ENCODE measurements around the gene TNFSF15. TPM values are rescaled to one million over a fixed set of nuclear protein-coding genes. Genes with fewer than 3 reads are reported as not detected.

Gene TNFSF15
- total RNA-seq, 4 donors from 2014 or later, result not detected

- TF ChIP-seq POLR2A (IDR thresholded peaks at IDR 0.05) (no peak), CTCF (IDR thresholded peaks at IDR 0.05 in 4 of 5, conservative IDR thresholded peaks at IDR 0.05 in 1 of 5) (no peak)
- Histone ChIP-seq H3K27me3 (no peaks in the 10 kb centered on the region), H3K9me3 (no peaks in the 10 kb centered on the region), H3K27ac (no peak overlapping the region), H3K4me3 (no peak overlapping the region), H3K36me3 (no peaks in the 10 kb centered on the region), H3K4me1 (peaks cover 16 to 18% of the 10 kb centered on the region in 2 donors)
- intact Hi-C loops (cut with DNase I; ENCODE audit: low total_unique reads) (no loop called here), in situ Hi-C loops (cut with MboI; ENCODE audit: low sequenced_read_pairs in 4 of 4) (loop anchor here in 1 of 4 donors (10.0 kb wide), 1 partner anchor 59 kb away; no protein-coding TSS in a partner anchor)
- no peak for DNase-seq
- ATAC-seq, result no peak
Observed at GRCh38 chr9:114803479-114804265, 2.2 kb downstream of the TNFSF15 start.

- no peak for ATAC-seq
- no peaks in the 10 kb centered on the region for H3K36me3 ChIP-seq
- H3K4me3 ChIP-seq, result no peak overlapping the region
- H3K4me1 ChIP-seq, result no peaks in the 10 kb centered on the region
- in situ Hi-C loops (cut with MboI; ENCODE audit: low sequenced_read_pairs in 4 of 4) (loop anchor here in 1 of 4 donors (10.0 kb wide), 1 partner anchor 55 kb away; no protein-coding TSS in a partner anchor), intact Hi-C loops (cut with DNase I; ENCODE audit: low total_unique reads) (no loop called here)
- no peak for TF ChIP-seq CTCF (IDR thresholded peaks at IDR 0.05 in 4 of 5, conservative IDR thresholded peaks at IDR 0.05 in 1 of 5)
- TF ChIP-seq POLR2A (IDR thresholded peaks at IDR 0.05), result no peak
- H3K27me3 ChIP-seq, result no peaks in the 10 kb centered on the region
- no peaks in the 10 kb centered on the region for H3K9me3 ChIP-seq
- no peak overlapping the region for H3K27ac ChIP-seq
- DNase-seq, result no peak
Observed at GRCh38 chr9:114799925-114800324, 5.9 kb downstream of the TNFSF15 start.

- Histone ChIP-seq H3K9me3 (no peaks in the 10 kb centered on the region), H3K4me1 (no peaks in the 10 kb centered on the region), H3K27ac (no peak overlapping the region), H3K4me3 (no peak overlapping the region), H3K36me3 (no peaks in the 10 kb centered on the region), H3K27me3 (no peaks in the 10 kb centered on the region)
- intact Hi-C loops (cut with DNase I; ENCODE audit: low total_unique reads), result no loop called here
- no peak for TF ChIP-seq CTCF (IDR thresholded peaks at IDR 0.05 in 4 of 5, conservative IDR thresholded peaks at IDR 0.05 in 1 of 5)
- no peak for TF ChIP-seq POLR2A (IDR thresholded peaks at IDR 0.05)
- DNase-seq (no peak), ATAC-seq (no peak)
- in situ Hi-C loops (cut with MboI; ENCODE audit: low sequenced_read_pairs in 4 of 4), result no loop called here
Observed at GRCh38 chr9:114799441-114799840, 6.4 kb downstream of the TNFSF15 start.

- Histone ChIP-seq H3K36me3 (no peaks in the 10 kb centered on the region), H3K4me3 (no peak overlapping the region), H3K27ac (no peak overlapping the region), H3K4me1 (no peaks in the 10 kb centered on the region), H3K9me3 (no peaks in the 10 kb centered on the region), H3K27me3 (no peaks in the 10 kb centered on the region)
- DNase-seq (no peak), ATAC-seq (no peak)
- in situ Hi-C loops (cut with MboI; ENCODE audit: low sequenced_read_pairs in 4 of 4) (no loop called here), intact Hi-C loops (cut with DNase I; ENCODE audit: low total_unique reads) (no loop called here)
- no peak for TF ChIP-seq POLR2A (IDR thresholded peaks at IDR 0.05)
- TF ChIP-seq CTCF (IDR thresholded peaks at IDR 0.05 in 4 of 5, conservative IDR thresholded peaks at IDR 0.05 in 1 of 5), result no peak
Observed at GRCh38 chr9:114798780-114799427, 6.9 kb downstream of the TNFSF15 start.
